NCI-H524 (cell line): ENCODE results near the gene P3H3.

Source experiments
- DNase-seq, 2 experiments: peaks; one replicate each; lab custom pipeline; 2025; lab: John Stamatoyannopoulos, UW

P3H3 gene

DNA sequence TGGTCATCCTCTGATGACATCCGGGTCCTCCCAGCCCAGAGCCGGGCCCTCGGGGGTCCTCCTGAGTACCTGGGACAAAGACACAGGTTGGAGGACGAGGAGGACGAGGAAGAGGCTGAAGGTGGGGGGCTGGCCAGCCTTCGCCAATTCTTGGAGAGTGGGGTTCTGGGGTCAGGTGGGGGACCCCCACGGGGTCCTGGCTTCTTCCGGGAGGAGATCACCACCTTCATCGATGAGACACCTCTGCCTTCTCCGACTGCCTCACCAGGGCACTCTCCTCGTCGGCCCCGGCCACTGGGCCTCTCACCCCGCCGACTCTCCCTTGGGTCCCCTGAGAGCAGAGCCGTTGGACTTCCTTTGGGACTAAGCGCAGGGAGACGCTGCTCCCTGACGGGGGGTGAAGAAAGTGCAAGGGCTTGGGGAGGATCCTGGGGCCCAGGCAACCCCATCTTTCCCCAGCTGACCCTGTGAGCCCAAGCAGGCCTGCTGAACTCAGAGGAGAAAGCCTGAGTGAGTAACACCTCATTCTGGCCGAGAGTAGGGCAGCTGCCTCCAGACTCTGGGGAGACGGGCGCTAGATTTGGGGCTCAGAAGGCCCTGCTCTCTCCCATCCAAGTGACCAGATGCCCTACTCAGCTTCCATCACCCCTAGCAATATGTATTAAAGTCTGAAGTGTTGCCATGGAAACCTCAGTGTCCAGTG is 1.3 kb upstream of the P3H3 start:
- no peak for DNase-seq

DNA sequence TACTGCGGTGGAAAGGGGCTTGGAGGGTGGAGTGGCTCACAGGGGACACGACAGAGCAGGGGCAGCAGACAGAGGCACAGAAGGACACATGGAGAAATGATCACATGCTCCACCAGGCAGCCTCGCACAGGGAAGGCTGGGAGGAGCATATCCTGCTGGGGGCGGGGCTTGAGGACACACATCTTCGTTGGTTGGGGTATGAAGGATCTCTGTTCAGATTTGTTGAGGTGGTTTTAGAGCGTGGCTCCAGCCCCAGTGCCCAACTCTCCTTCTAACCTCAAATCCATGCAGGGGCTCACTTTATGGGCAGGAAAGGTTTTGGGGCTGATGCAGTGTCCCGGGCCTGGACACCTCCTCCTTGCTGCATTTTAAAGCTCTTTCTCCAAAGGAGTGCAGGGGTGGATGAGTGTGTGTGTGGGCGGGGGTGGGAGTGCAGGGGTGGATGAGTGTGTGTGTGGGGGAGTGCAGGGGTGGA is 733 bp upstream of the P3H3 start:
- peak; percentile 75 to 90 for DNase-seq

GRCh38 chr12:6828781-6829535 is 751 bp downstream of the P3H3 start:
- peak in 1 of 2 experiments; percentile 59 for DNase-seq

DNA sequence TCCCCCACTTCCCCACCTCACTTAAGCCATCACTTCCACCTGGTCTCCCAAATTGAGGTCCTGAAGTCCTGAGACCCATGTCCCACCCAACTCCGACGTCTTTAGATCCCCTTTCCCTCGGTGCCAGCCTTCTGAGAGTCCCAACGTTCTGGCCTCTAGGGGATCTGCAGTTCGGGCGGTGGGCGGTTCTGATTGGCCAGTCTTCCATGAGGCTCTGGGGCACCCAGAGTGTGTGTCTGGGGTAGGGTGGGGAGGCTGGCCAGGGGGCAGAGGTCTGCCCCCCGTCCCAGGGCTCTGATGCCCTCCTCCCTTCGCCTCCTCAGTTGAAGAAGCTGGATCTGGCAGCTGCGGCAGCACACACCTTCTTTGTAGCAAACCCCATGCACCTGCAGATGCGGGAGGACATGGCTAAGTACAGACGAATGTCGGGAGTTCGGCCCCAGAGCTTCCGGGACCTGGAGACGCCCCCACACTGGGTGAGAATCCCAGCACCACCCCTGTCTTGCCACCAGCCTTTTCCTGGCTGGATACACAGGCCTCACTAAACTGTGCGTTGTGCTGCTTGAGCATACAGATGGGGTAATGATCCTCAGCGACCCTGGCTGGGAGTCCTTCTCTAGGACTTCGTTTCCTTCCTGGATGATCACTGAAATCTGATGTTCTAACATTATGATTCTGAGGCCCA is 1.5 kb downstream of the P3H3 start:
- peak in 1 of 2 experiments; percentile 59 for DNase-seq

GRCh38 chr12:6830286-6830890 is 2.2 kb downstream of the P3H3 start:
- DNase-seq = no peak

- no peak for DNase-seq
These were observed 2.8 kb downstream of the P3H3 start for GRCh38 chr12:6830999-6831398.

- no peak for DNase-seq
These were observed 3.3 kb downstream of the P3H3 start for GRCh38 chr12:6831450-6831995.

- no peak for DNase-seq
These were observed 3.9 kb downstream of the P3H3 start for GRCh38 chr12:6832125-6832524.

- no peak for DNase-seq
These were observed 5.1 kb downstream of the P3H3 start for GRCh38 chr12:6833189-6833890.

GRCh38 chr12:6834254-6834653 is 6.0 kb downstream of the P3H3 start:
- no peak for DNase-seq

DNA sequence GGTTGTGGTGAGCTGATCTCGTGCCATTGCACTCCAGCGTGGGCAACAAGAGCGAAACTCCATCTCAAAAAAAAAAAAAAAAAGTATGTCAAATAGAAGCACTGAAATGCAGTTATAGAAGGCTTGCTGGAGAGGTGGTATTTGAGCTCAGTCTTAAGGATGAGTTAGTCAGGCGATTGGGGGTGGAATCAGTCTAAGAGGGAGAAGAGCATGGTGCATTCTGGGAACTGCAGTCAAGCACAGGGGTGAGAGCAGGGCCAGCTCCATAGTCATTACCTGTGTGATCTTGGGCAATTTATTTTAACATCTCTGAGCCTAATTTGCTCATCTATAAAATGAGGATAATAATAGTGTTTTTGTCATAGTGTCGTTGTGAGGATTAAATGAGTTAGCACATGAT is 6.7 kb downstream of the P3H3 start:
- no peak for DNase-seq

- no peak for DNase-seq
These were observed 8.6 kb downstream of the P3H3 start for GRCh38 chr12:6836851-6837250.

GRCh38 chr12:6837370-6838060 is 9.3 kb downstream of the P3H3 start:
- no peak for DNase-seq

DNA sequence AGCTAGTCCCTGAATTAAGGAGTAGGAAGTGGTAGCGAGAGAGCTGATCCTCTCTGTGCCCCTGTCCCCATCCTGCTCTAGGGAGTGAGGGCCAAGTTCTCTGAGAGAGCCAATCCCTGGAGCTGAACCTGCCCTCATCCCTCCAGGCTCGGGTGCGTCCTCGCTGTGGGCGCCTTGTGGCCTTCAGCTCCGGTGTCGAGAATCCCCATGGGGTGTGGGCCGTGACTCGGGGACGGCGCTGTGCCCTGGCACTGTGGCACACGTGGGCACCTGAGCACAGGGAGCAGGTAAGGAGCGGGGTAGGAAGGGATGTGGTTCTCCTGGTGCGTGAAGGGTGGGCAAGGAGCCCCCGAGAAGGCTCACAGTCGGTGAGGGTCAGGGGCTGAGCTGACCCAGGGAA is 10.6 kb downstream of the P3H3 start:
- no peak for DNase-seq

- peak; percentile 96 to 97 for DNase-seq
These were observed 11.4 kb downstream of the P3H3 start for GRCh38 chr12:6839482-6840201.

- peak in 1 of 2 experiments; percentile 94 for DNase-seq
These were observed 12.1 kb downstream of the P3H3 start for GRCh38 chr12:6840330-6840729.

DNA sequence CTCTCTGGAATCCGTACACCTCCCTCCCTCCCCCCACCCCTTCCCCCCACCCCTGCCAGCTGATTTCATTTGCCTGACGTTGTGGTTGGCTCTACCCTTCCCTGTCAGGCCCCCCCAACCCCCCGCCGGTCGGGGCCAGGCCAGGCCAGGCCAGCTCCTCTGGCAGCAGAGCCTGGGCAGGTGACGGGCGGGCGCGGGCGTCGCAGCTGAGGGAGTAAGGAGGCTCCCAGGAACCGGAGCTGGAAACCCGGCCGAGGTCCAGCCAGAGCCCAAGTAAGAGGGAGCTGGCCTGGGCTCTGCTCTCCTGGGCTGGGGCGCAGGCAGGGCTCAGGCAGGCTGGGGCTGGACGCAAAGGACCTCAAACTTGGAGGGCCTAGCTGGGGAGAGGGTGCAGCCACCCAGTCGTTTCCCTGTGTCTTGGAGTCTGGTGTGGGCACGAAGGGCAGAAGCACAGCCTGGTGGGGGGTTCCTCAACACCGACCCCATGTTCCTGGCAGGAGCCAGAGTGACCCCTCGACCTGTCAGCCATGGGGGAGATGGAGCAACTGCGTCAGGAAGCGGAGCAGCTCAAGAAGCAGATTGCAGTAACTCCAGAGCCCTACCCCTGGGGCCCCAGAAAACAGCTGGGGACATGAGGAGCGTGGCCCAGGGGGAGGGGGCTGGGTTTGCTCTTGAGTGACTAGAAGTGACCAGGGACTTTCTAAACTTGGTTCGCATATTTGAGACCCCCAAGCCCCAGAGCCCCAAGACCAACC is 12.7 kb downstream of the P3H3 start, which contains the start of gene GNB3:
Gene GNB3, plus strand, starts transcription at position 165 of the 755 bp plus-strand sequence. Its CDS starts 363 bp downstream, at position 528.
- DNase-seq = peak in 1 of 2 experiments; percentile 50

- DNase-seq = no peak
These were observed 13.9 kb downstream of the P3H3 start for GRCh38 chr12:6842075-6842474.
